BLaER1 (cell line): Measurements from ENCODE around the gene PRUNE2.

Experiments used
- H3K27ac ChIP-seq: shearing (Covaris generic); formaldehyde crosslinking; 2 replicates; pipeline ENCODE4 v1.8.1; 2022
- H3K27me3 ChIP-seq: shearing (Covaris generic); formaldehyde crosslinking; 2 replicates; pipeline ENCODE4 v1.8.1; 2022
- H3K36me3 ChIP-seq: shearing (Covaris generic); formaldehyde crosslinking; 2 replicates; pipeline ENCODE4 v1.8.1; 2022
- H3K4me1 ChIP-seq: shearing (Covaris generic); formaldehyde crosslinking; 2 replicates; pipeline ENCODE4 v1.8.1; 2022
- H3K4me2 ChIP-seq: shearing (Covaris generic); formaldehyde crosslinking; 2 replicates; pipeline ENCODE4 v1.8.1; 2022
- H3K4me3 ChIP-seq: shearing (Covaris generic); formaldehyde crosslinking; 2 replicates; pipeline ENCODE4 v1.8.1; 2022
- H3K9ac ChIP-seq: shearing (Covaris generic); formaldehyde crosslinking; 2 replicates; pipeline ENCODE4 v1.8.1; 2022
- H3K9me3 ChIP-seq: shearing (Covaris generic); formaldehyde crosslinking; 2 replicates; pipeline ENCODE4 v1.8.1; 2022
- H4K20me1 ChIP-seq: shearing (Covaris generic); formaldehyde crosslinking; 2 replicates; pipeline ENCODE4 v1.8.1; 2022
- Cebpa-rat ChIP-seq: shearing (Covaris generic); IDR thresholded peaks from 2 replicates; pipeline ENCODE4 v1.8.1; 2022

Gene PRUNE2

DNA sequence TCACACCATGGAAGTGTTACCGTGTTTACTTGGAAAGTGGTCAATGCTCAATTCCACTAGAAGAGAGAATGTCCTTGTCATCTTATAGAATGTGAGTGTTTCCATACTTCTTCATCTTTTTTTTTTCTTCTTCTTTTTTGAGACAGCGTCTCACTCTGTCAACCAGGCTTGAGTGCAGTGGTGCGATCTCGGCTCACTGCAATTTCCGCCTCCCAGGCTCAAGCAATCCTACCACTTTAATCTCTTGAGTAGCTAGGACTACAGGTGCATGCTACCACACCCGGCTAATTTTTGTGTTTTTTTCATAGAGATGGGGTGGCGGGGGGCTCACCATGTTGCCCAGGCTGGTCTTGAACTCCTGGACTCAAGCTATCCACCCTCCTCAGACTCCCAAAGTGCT, 278.9 kb downstream of the PRUNE2 start:
- peaks cover 11% of the 10 kb centered on the region; the same call in 1 of the 2 replicates for H3K9me3 ChIP-seq
- H3K36me3 ChIP-seq = no peaks in the 10 kb centered on the region
- H3K4me1 ChIP-seq = peaks cover 70% of the 10 kb centered on the region
- peak overlapping the region; percentile 76 for H3K4me2 ChIP-seq
- no peak overlapping the region for H3K9ac ChIP-seq
- H3K4me3 ChIP-seq = peak overlapping the region; percentile 26; the same call in 1 of the 2 replicates
- TF ChIP-seq Cebpa-rat = no peak
- 0 out of 2 replicates have a peak overlapping the region, but pooled peaks have one; percentile 71 for H3K27ac ChIP-seq
- H4K20me1 ChIP-seq = no peaks in the 10 kb centered on the region
- no peaks in the 10 kb centered on the region for H3K27me3 ChIP-seq

DNA sequence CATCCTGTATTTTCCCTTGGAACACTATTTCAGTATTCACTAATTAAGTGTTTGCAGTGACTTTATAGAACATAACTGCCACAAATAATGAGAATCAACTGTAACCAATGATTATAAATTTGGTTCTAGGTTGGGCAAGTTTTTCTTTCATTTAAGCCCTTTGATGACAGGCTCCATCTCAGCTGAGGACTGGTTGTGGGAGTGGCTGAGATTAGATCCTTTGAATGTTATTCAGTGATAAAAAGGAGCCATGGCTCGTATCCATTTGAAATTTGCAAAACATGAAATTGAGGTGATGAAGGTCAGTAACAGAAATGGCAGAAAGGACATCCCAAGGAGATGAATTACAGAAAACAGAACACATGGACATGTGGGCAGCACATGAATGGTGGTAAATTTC, 279.8 kb downstream of the PRUNE2 start:
- Histone ChIP-seq H3K9me3 (peaks cover 5% of the 10 kb centered on the region; the same call in 1 of the 2 replicates), H3K4me1 (peaks cover 73% of the 10 kb centered on the region), H3K4me3 (no peak overlapping the region), H3K36me3 (no peaks in the 10 kb centered on the region), H3K9ac (no peak overlapping the region), H3K4me2 (peak overlapping the region; percentile 76), H4K20me1 (no peaks in the 10 kb centered on the region), H3K27me3 (no peaks in the 10 kb centered on the region), H3K27ac (no peak overlapping the region)
- TF ChIP-seq Cebpa-rat = no peak

DNA sequence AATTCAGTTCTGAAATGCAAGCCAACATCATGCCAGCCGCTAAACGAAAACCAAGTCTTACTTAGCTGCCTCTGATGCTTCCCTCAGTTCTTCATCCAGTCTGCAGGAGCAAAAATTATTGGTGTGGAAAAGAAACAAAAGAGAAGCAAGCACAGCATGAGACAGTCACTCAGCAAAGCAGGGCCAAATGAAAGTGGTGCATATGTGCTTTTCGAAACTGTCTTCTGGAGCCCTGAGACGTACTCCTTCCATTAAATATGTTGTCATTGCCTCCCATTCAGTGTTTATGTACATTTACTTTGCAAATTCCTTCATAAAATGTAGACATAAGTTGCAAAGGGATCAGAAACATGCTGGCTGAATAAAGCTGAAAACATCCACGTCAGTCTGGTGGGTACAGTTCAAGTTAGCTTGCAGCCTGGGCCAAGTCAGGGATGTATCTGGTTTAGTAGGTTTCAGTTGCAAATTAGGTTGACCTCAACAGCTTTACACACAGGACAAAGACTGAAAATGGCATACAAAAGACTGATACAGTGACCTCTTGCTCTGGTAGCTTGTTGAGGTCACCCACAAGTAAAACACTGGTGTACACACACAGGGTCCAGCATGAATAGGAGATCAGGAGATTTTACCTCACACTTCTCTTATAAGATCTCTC, 281.4 kb downstream of the PRUNE2 start:
- H3K27me3 ChIP-seq = no peaks in the 10 kb centered on the region
- H3K4me3 ChIP-seq = no peak overlapping the region
- H3K9ac ChIP-seq = no peak overlapping the region
- no peak for TF ChIP-seq Cebpa-rat
- no peak overlapping the region for H3K27ac ChIP-seq
- peaks cover 68% of the 10 kb centered on the region for H3K4me1 ChIP-seq
- H3K36me3 ChIP-seq = no peaks in the 10 kb centered on the region
- H4K20me1 ChIP-seq = no peaks in the 10 kb centered on the region
- H3K9me3 ChIP-seq = no peaks in the 10 kb centered on the region
- peak overlapping the region; percentile 32 for H3K4me2 ChIP-seq

DNA sequence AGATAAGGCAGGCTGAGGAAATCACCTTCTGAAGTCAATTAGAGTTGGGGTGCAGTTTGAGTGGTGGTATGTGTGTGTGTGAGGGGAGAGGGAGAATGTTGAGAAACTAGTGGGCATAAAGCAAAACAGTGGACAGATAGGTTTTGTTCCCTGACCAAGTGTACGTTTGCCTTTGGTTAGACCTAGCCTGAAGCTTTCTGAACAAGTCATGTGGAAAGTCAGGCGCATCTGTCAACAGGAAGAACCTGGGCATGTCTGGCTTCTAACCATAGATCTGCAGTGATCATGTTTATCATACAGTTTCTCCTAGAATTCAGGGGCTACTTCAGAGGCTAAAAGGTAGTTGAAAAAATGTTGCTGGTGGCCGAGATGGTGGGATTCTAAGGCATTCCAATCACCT, 284.9 kb downstream of the PRUNE2 start:
- TF ChIP-seq Cebpa-rat = no peak
- Histone ChIP-seq H3K36me3 (no peaks in the 10 kb centered on the region), H3K27me3 (no peaks in the 10 kb centered on the region), H3K4me1 (peaks cover 32% of the 10 kb centered on the region), H3K4me2 (peak overlapping the region; percentile 68), H3K4me3 (no peak overlapping the region), H3K9ac (peak overlapping the region; percentile 44; the same call in 1 of the 2 replicates), H3K27ac (no peak overlapping the region), H3K9me3 (no peaks in the 10 kb centered on the region), H4K20me1 (no peaks in the 10 kb centered on the region)

DNA sequence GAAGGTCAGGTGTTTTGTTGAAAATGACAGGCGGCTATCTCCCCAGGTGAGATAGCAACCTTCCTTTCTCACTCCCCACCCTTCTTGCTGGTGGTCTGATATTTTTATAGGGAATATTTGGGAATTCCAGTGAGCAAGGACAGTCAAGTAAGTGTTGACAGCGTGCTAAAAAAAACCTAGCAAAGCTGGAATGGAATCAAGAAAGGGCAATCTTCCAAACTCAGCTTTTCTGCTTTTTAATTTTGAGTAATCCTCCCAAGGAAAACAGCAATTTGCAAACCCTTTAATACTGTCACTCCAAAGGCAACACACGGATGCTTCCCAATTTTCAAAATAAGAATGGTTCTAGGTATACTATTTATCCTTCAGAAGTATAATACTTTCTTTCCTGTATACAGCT, 285.3 kb downstream of the PRUNE2 start:
- H3K27ac ChIP-seq = no peak overlapping the region

DNA sequence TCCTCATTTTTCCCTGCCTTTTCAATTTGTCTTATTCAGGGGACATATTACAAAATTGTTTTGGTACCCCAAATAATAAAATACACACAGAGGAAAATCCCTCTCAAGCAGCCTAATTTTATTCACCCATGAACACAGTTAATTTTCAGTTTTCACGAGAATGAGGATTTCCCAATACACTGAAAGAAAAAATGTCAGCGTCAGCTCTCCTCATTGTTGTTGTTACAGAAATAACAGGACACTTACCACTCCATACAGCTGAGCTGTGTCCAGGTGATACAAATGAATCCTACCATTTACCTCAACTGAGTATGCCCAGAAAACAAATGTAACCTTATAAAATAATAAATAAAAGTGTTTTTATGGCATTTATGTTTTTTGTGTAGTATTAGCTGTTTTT, 286.3 kb downstream of the PRUNE2 start:
- peaks cover 32% of the 10 kb centered on the region for H3K4me1 ChIP-seq
- H3K9me3 ChIP-seq = no peaks in the 10 kb centered on the region
- H3K4me3 ChIP-seq = no peak overlapping the region
- no peaks in the 10 kb centered on the region for H3K27me3 ChIP-seq
- H3K36me3 ChIP-seq = no peaks in the 10 kb centered on the region
- H4K20me1 ChIP-seq = no peaks in the 10 kb centered on the region
- no peak overlapping the region for H3K27ac ChIP-seq
- TF ChIP-seq Cebpa-rat = no peak
- no peak overlapping the region for H3K4me2 ChIP-seq
- H3K9ac ChIP-seq = no peak overlapping the region

More for the DNA sequence above, 285.3 kb downstream of the PRUNE2 start:
- Histone ChIP-seq H3K4me3 (no peak overlapping the region), H3K9ac (0 out of 2 replicates have a peak overlapping the region, but pooled peaks have one; percentile 44), H3K9me3 (no peaks in the 10 kb centered on the region), H4K20me1 (no peaks in the 10 kb centered on the region), H3K36me3 (no peaks in the 10 kb centered on the region), H3K27me3 (no peaks in the 10 kb centered on the region), H3K4me2 (peak overlapping the region; percentile 68), H3K4me1 (peaks cover 28% of the 10 kb centered on the region)
- no peak for TF ChIP-seq Cebpa-rat

DNA sequence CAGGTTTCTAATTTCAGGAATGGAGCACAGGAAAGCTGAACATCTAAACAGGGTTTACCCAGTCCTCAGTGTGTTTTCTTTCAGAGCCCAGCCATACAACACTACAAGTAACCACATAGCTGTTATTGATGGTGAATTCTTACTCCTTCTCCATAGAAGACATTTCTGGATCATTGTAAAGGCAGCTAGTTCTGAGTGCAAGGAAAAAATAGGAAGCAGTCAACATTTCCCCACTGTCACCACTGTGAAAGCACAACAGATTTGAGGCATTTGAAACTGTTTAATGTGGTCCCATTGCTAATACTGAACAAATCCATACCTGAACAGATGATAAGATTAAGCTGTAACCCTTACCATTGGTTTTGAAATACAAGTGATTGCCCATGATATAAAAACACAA, 286.7 kb downstream of the PRUNE2 start:
- Histone ChIP-seq H3K27me3 (no peaks in the 10 kb centered on the region), H3K4me3 (no peak overlapping the region), H3K9me3 (no peaks in the 10 kb centered on the region), H3K9ac (no peak overlapping the region), H3K4me1 (peaks cover 28% of the 10 kb centered on the region), H3K27ac (no peak overlapping the region), H3K4me2 (no peak overlapping the region), H3K36me3 (no peaks in the 10 kb centered on the region), H4K20me1 (no peaks in the 10 kb centered on the region)
- no peak for TF ChIP-seq Cebpa-rat

GRCh38 chr9:76618762-76619161, 287.2 kb downstream of the PRUNE2 start:
- Histone ChIP-seq H3K9ac (no peak overlapping the region), H3K4me2 (no peak overlapping the region), H4K20me1 (no peaks in the 10 kb centered on the region), H3K4me3 (no peak overlapping the region), H3K36me3 (no peaks in the 10 kb centered on the region), H3K27ac (no peak overlapping the region), H3K27me3 (no peaks in the 10 kb centered on the region), H3K9me3 (no peaks in the 10 kb centered on the region), H3K4me1 (peaks cover 26% of the 10 kb centered on the region)
- no peak for TF ChIP-seq Cebpa-rat

- H3K36me3 ChIP-seq = no peaks in the 10 kb centered on the region
- H3K4me1 ChIP-seq = peaks cover 26% of the 10 kb centered on the region
- TF ChIP-seq Cebpa-rat = no peak
- H3K9me3 ChIP-seq = no peaks in the 10 kb centered on the region
- H3K4me3 ChIP-seq = no peak overlapping the region
- H3K4me2 ChIP-seq = no peak overlapping the region
- no peaks in the 10 kb centered on the region for H3K27me3 ChIP-seq
- no peak overlapping the region for H3K9ac ChIP-seq
- H3K27ac ChIP-seq = no peak overlapping the region
- no peaks in the 10 kb centered on the region for H4K20me1 ChIP-seq
Measured at GRCh38 chr9:76617497-76618175, 288.3 kb downstream of the PRUNE2 start.

DNA sequence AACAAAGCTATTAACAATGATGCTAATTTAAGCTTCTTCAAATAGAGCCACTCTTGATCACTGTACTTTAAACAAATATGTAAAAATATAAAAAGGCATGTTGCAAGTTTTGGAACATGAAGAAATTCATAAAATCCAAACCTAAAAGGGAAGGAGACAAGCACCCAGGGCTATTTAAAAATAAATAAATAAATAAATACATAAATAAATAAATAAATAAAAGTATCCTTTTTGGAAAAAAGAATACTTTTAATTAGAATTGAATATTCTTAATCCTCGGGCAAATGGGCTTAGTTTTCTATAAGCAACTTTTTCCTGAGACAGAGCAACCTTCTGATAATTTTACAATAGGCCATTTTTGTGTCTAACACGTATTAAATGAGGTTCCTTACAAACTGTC, 289.1 kb downstream of the PRUNE2 start:
- no peaks in the 10 kb centered on the region for H4K20me1 ChIP-seq
- H3K36me3 ChIP-seq = no peaks in the 10 kb centered on the region
- no peak for TF ChIP-seq Cebpa-rat
- H3K9ac ChIP-seq = no peak overlapping the region
- no peaks in the 10 kb centered on the region for H3K9me3 ChIP-seq
- no peaks in the 10 kb centered on the region for H3K27me3 ChIP-seq
- no peak overlapping the region for H3K27ac ChIP-seq
- H3K4me2 ChIP-seq = no peak overlapping the region
- H3K4me3 ChIP-seq = no peak overlapping the region
- peaks cover 25% of the 10 kb centered on the region for H3K4me1 ChIP-seq
